PFSK-1 (cell line): ENCODE measurements around the gene SEMA3B.

Experiments used
- FOXP2 ChIP-seq: optimal IDR thresholded peaks from 2 replicates; pipeline ENCODE3; 2011; ENCODE audit warnings: borderline replicate concordance, control low read depth, inconsistent platforms; ENCODE audit not compliant: insufficient read depth; ENCODE audit errors: extremely low read length, extremely low read depth
- POLR2AphosphoS5 ChIP-seq: IDR thresholded peaks from 2 replicates; pipeline ENCODE4 v1.6.1; 2012; ENCODE audit warnings: low read depth, mild to moderate bottlenecking, control low read depth, low read length, moderate library complexity
- REST ChIP-seq, 2 experiments: IDR thresholded peaks; 2 replicates each; pipeline versions ENCODE4 v1.6.1 to v1.8.0; 2011 to 2012; ENCODE audit warnings: low read depth in 2 of 2, low read length in 2 of 2, control low read depth in 1 of 2, inconsistent platforms in 1 of 2, mild to moderate bottlenecking in 1 of 2, moderate library complexity in 1 of 2; ENCODE audit not compliant: insufficient read depth in 1 of 2
- SIN3A ChIP-seq: IDR thresholded peaks from 2 replicates; pipeline ENCODE4 v1.6.1; 2012; ENCODE audit warnings: mild to moderate bottlenecking, low read length, moderate library complexity, borderline replicate concordance; ENCODE audit not compliant: insufficient read depth
- TAF1 ChIP-seq: IDR thresholded peaks from 2 replicates; pipeline ENCODE4 v1.6.1; 2012; ENCODE audit warnings: low read length, control low read depth, borderline replicate concordance; ENCODE audit not compliant: insufficient read depth

SEMA3B gene

GRCh38 chr3:50288387-50289007, 19.6 kb downstream of the SEMA3B start:
- TF ChIP-seq SIN3A (no peak), FOXP2 (no peak), REST (IDR thresholded peaks at IDR 0.05; ENCODE audit: insufficient read depth in 1 of 2, low read depth in 2 of 2, low read length in 2 of 2) (no peak), POLR2AphosphoS5 (no peak), TAF1 (no peak)

- TF ChIP-seq POLR2AphosphoS5 (no peak), REST (IDR thresholded peaks at IDR 0.05; ENCODE audit: insufficient read depth in 1 of 2, low read depth in 2 of 2, low read length in 2 of 2) (no peak), FOXP2 (no peak), TAF1 (no peak), SIN3A (no peak)
Measured at GRCh38 chr3:50289130-50289529, 20.2 kb downstream of the SEMA3B start.

GRCh38 chr3:50290161-50290641, 21.3 kb downstream of the SEMA3B start:
- no peak for TF ChIP-seq POLR2AphosphoS5
- no peak for TF ChIP-seq TAF1
- TF ChIP-seq FOXP2: no peak
- no peak for TF ChIP-seq SIN3A
- no peak for TF ChIP-seq REST (IDR thresholded peaks at IDR 0.05; ENCODE audit: insufficient read depth in 1 of 2, low read depth in 2 of 2, low read length in 2 of 2)

GRCh38 chr3:50292159-50293078, 23.5 kb downstream of the SEMA3B start, which contains the start of gene IFRD2:
IFRD2 (minus strand) TSS chr3:50292429; CDS start chr3:50292274, 155 bp downstream.
- TF ChIP-seq TAF1: no peak; the same call in 1 of the 2 replicates
- TF ChIP-seq POLR2AphosphoS5: peak; percentile 79

GRCh38 chr3:50293079-50293801, 24.3 kb downstream of the SEMA3B start:
- TF ChIP-seq FOXP2: no peak
- TF ChIP-seq TAF1: no peak
- no peak for TF ChIP-seq POLR2AphosphoS5
- TF ChIP-seq SIN3A: no peak
- TF ChIP-seq REST (IDR thresholded peaks at IDR 0.05; ENCODE audit: insufficient read depth in 1 of 2, low read depth in 2 of 2, low read length in 2 of 2): no peak
